GOT3 (cell line): ENCODE measurements around the gene PPP1R37.
"Not testable (repeated sequence)": the region's sequence is repeated elsewhere in the genome, so short reads cannot be mapped to it uniquely, and the experiment has no call there.

Experiments
- DNase-seq: peaks from one replicate; lab custom pipeline; 2025; ENCODE audit warnings: mixed read lengths; lab: John Stamatoyannopoulos, UW

The PPP1R37 gene

DNA sequence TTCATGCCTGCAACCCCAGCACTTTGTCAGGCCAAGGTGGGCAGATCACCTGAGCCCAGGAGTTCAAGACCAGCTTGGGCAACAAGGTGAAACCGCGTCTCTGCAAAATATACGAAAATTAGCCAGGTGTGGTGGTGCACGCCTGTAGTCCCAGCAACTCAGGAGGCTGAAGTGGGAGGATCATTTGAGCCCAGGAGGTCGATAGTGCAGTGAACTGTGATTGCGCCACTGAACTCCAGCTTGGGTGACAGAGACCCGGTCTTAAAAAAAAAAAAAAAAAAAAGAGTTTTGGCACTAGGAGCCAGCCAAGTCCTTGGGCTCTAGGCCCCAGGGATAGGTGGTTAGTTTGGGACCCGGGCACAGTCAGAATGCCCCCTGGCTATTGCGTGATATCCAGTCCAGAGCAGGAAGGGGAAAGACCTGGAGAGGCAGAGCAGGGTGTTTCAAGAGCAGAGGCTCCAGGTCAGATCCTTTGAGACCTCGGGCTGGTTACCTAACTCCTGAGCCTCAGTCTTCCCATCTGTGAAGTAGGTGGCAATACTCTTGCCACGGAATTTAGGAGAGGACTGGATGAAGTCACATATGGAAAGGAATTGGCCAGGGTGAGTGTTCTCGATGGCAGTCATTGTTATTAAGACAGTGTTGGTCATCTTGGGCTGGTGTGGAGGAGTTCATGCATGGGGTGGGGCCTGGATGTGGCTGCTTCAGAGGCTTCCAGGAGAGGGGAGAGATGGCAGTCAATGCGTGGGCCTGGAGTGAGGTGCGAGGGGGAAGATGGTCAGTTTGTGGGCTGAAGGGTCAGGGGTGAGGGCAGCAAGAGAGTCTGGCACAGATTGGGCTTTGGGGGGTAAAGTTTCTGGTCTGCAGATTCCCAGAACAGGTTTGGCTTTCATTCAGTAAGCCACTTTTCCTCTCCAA is 2.8 kb downstream of the PPP1R37 start:
- no peak for DNase-seq

DNA sequence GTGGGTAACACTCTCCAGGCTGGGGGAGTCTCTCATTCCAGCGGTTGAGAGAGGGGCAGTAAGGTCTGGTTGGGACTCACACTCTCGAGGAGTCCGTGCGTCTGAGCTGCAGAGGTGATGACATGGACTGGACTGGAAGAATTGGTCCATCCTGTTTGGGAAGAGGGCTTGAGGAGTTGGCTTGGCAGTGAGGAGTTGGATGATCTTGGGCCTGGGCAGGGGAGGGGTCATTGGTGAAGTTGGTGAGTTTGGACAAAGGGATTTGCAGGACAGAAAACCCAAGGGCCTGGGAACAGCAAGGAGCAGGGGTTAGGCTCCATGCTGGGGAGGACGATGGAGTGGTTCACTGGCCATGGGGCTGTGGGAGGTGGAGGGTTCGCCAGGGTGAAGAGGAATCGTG is 3.7 kb downstream of the PPP1R37 start:
- DNase-seq, result no peak

DNA sequence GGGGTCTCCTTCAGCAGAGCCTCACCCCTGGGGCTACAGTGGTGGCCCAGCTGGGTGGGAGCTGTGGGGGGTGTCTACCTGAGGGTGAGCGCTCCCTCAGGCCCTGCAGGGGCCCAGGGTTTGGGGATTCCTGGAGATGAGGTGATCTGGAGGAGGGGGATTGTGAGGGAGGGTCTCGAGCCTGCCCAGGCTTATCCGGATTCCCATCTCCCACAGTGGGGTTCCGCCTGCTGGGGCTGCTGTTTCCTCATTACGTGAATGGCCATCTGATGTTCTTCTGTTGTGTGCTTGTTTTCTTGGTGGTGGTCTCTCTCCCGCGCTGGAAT is 4.4 kb downstream of the PPP1R37 start:
- DNase-seq, result no peak

- peak; percentile 23 for DNase-seq
These were observed 5.0 kb downstream of the PPP1R37 start for GRCh38 chr19:45097776-45098520.

- no peak for DNase-seq
These were observed 5.8 kb downstream of the PPP1R37 start for GRCh38 chr19:45098521-45099466.

DNA sequence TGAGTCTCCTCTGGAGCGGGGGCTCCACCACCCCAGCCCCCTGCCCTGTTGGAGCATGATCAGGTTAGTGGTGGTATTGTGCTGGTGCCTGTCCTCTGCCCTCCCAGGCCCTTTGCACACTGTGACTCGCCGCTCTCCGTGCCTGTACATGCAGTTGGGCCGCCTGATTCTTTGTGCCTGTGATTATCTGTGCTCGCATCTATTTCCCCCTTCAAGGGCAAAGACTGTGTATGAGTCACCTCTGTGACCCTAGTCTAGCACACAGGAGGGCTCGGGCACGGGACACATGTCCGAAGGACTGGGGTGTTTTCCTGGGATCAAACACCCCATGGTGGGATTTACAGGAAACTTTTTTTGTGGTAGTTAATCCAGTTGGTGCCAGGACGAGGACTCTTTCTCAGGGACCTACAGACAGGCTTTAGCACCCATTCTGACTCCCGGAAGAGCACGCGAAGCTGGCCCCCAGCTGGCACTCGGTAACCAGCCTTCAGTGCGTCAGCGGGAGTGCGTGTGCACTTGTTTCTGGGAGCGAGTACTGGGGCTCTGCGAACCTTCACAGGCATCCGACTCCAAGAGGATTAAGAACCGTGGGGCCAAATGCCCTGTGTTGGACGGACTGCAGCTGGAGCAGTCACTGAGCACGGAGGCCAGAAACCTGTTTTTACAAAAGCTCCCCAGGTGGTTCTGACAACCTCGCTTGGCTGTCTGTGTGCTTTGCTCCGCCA is 6.7 kb downstream of the PPP1R37 start:
- DNase-seq, result no peak

DNA sequence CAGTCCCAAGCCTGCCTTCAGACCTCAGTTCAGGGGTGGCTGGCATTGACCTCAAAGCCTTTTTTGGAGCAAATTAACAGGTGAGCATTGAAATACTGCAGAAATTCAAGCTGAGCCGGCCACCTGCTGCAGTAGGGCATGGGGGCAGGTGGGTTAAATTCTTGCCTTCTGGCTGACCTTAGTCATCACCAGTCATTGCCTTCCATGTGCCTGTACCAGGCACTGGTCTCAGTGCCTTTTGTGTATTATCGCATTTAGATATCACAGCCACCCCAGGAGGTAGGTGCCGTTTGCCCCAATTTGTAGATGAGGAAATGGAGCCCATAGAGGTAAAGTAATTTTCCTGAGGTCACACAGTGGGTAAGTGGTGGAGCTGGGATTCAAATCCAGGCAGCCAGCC is 7.2 kb downstream of the PPP1R37 start:
- no peak for DNase-seq

- DNase-seq, result no peak
These were observed 7.9 kb downstream of the PPP1R37 start for GRCh38 chr19:45100846-45101252.

DNA sequence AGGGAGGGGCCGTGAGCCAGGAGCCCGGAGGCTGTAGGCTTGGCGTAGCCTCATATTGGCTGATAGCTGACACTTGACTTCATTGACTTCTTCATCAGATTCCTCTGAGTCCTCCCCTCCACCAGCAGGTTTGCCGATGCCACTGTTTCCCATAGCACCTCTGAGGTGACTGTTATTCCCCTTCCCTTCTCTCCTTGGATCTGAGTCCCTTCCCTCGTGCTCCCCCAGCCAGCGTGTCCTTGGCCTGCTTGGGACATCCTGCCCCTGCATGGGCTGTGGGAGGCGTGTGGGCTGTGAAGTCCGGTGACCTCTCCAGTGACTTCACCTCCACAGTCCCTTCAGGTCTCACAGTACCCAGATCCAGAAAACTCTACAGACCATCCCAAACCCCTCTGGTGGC is 8.8 kb downstream of the PPP1R37 start:
- no peak for DNase-seq

- no peak for DNase-seq
These were observed 9.5 kb downstream of the PPP1R37 start for GRCh38 chr19:45102481-45102880.

GRCh38 chr19:45103156-45103507 is 10.2 kb downstream of the PPP1R37 start:
- no peak for DNase-seq

DNA sequence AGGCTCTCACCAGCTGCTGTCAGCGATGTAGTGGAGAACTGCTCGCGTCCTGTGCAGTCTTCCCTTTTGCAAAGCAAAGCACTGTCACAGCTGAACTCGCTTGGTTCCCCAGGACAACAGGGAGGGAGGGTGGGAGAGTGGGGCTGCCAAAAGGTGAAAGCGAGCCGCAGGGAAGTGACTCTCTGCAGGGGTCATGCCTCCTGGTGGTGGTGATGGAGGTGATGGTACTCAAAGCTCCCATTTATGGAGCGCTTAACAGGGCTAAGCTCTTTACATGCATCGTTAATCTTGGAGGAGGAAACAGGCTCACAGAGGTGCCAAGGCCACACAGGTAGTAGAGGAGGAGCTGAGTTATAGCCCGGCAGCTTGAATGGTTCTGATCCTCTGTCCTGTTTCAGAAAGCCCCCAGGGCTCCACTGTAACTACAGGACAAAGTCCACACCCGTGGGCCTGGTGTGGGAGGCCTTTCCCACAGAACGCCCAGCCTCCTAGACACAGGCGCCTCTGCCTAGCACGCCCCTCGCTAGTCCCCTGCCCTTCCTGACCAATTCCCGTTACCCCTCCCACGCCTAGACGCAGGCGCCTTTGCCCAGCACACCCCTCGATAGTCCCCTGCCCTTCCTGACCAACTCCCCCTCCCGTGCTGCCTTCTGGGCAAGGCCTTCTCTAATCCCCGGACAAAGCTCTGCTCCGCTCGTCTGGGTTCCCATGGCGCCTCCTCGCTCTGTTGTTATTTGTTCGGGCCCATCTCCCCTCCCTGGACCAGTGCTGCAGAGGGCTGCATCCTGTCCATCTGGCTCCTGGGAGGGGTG is 10.7 kb downstream of the PPP1R37 start:
- DNase-seq, result no peak

DNA sequence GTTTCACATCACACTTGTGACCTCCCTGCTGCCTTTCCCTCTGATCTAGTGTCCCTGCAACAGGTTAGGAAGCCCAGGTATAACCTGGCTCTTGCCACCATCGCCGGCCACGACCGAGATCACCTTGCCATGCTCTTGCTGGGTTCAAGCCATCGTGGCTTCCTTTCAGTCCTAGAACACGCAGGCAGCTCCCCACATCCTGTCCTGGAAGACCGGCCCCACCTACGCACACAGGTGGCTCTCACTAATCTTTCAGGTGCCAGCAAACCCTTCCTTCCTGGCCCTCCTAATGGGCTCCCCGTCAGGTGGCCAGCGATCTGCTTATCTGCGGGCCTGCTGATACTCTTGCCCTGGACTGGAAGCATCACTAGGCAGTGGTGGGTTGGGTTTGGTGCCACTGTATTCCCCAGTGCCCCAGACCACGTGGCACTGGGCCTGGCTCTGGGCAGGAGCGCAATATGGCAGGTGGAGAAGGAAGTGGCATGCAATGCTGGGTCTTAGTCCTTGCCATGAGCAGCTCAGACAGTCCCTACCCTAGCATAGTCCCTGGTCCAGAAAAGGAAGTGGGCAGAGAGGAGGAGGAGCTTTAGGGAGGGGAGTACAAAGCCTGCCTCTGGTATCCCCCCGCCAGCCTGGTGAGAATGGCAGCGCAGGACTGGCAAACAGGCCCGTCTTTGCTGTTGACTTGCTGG is 11.8 kb downstream of the PPP1R37 start:
- DNase-seq, result no peak

GRCh38 chr19:45106363-45106762 is 13.4 kb downstream of the PPP1R37 start:
- not testable (repeated sequence) for DNase-seq

GRCh38 chr19:45107621-45108150 is 14.7 kb downstream of the PPP1R37 start:
- no peak for DNase-seq

DNA sequence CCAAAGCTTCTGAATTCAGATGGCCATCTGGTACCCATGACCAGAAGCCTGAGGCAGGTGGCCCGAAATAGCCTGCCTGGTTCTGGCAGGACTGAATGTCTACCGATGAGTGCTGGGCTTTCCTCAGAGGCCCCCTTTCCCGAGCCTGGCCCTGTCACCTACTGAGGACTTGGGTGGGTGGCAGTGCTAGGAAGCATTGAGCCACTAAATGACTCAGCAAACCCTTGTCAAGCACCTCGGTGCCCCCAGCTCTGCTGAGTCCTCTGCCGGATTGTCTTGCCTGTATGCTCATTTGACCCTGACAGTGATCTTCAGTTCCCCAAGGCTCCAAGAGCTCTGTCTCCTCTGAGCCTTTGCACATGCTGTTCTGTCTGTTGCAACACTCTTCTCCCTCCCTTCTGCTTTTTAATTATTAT is 17.9 kb downstream of the PPP1R37 start:
- DNase-seq, result no peak

- DNase-seq, result no peak
These were observed 19.3 kb downstream of the PPP1R37 start for GRCh38 chr19:45112111-45112827.

DNA sequence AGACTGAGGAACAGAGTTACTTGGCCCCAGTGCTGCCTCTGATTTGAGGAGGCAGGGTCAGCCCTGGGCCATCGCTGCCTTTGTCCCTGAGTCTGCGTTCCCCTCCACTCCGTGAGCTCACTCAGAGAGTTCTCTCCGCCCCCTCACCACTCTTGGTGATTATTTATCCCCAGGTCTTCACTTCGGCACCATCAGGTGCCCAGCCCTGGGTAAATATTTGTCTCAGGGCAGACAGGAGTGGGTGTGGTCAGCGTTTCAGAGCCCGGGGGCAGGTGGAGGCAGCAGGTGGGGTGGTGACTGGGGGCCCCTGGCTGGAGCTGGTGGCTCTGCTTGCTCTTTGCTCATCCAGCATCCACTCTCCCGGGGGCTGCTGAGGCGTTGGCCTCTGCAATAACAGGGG is 20.6 kb downstream of the PPP1R37 start:
- DNase-seq, result no peak

DNA sequence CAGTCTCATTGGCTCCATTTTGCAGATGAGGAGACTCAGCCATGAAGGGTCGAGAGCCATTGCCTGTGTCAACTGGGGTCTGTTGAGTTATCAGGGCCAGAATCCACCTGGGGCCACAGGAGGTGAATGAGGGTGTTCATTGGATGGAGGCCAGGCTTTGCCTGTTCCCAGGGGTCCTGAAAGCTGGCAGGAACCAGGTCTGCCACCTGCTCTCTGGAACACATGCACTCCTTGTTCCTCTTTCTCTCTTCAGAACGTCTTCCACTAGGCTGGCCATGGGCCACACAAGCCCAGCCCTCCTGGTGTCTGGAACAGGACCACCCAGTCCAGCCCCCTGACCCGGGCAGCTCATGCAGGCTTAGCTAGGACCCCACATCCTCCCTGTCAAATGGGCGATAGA is 21.1 kb downstream of the PPP1R37 start:
- no peak for DNase-seq
